ENCODE data around the gene FOXK2.

Gene FOXK2

GRCh38 chr17:82477934-82478333 lies 41.6 kb upstream of the FOXK2 start:
- TF ChIP-seq YY1 (IDR thresholded peaks at IDR 0.05; ENCODE audit: low read depth): no peak
- no peak for TF ChIP-seq TAF1 (IDR thresholded peaks at IDR 0.05; ENCODE audit: low read depth)
- no peak for TF ChIP-seq TCF12 (IDR thresholded peaks at IDR 0.05; ENCODE audit: low read depth)
- TF ChIP-seq, protein P1, sequence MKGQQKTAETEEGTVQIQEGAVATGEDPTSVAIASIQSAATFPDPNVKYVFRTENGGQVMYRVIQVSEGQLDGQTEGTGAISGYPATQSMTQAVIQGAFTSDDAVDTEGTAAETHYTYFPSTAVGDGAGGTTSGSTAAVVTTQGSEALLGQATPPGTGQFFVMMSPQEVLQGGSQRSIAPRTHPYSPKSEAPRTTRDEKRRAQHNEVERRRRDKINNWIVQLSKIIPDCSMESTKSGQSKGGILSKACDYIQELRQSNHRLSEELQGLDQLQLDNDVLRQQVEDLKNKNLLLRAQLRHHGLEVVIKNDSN (IDR thresholded peaks at IDR 0.05): no peak
- no peak for TF ChIP-seq ZBTB7A (IDR thresholded peaks at IDR 0.05; ENCODE audit: low read depth)
- TF ChIP-seq NFIC (IDR thresholded peaks at IDR 0.05): no peak
- TF ChIP-seq MAX (IDR thresholded peaks at IDR 0.05): no peak
- no peak for TF ChIP-seq TEAD4 (IDR thresholded peaks at IDR 0.05)
- no peak for TF ChIP-seq CEBPB (IDR thresholded peaks at IDR 0.05)
- no peak for TF ChIP-seq CREB1 (IDR thresholded peaks at IDR 0.05; ENCODE audit: low read depth)
- TF ChIP-seq EGR1 (IDR thresholded peaks at IDR 0.05): no peak
- TF ChIP-seq, protein P2, sequence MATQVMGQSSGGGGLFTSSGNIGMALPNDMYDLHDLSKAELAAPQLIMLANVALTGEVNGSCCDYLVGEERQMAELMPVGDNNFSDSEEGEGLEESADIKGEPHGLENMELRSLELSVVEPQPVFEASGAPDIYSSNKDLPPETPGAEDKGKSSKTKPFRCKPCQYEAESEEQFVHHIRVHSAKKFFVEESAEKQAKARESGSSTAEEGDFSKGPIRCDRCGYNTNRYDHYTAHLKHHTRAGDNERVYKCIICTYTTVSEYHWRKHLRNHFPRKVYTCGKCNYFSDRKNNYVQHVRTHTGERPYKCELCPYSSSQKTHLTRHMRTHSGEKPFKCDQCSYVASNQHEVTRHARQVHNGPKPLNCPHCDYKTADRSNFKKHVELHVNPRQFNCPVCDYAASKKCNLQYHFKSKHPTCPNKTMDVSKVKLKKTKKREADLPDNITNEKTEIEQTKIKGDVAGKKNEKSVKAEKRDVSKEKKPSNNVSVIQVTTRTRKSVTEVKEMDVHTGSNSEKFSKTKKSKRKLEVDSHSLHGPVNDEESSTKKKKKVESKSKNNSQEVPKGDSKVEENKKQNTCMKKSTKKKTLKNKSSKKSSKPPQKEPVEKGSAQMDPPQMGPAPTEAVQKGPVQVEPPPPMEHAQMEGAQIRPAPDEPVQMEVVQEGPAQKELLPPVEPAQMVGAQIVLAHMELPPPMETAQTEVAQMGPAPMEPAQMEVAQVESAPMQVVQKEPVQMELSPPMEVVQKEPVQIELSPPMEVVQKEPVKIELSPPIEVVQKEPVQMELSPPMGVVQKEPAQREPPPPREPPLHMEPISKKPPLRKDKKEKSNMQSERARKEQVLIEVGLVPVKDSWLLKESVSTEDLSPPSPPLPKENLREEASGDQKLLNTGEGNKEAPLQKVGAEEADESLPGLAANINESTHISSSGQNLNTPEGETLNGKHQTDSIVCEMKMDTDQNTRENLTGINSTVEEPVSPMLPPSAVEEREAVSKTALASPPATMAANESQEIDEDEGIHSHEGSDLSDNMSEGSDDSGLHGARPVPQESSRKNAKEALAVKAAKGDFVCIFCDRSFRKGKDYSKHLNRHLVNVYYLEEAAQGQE (IDR thresholded peaks at IDR 0.05; ENCODE audit: low read depth): no peak
- TF ChIP-seq RAD21 (IDR thresholded peaks at IDR 0.05; ENCODE audit: low read depth): no peak
- no peak for TF ChIP-seq EP300 (IDR thresholded peaks at IDR 0.05; ENCODE audit: borderline replicate concordance)
- TF ChIP-seq FOXM1 (IDR thresholded peaks at IDR 0.05; ENCODE audit: borderline replicate concordance, low read depth): no peak

- no peak for TF ChIP-seq CREB1 (IDR thresholded peaks at IDR 0.05; ENCODE audit: low read depth)
- no peak for TF ChIP-seq TCF12 (IDR thresholded peaks at IDR 0.05; ENCODE audit: low read depth)
- no peak for TF ChIP-seq RAD21 (IDR thresholded peaks at IDR 0.05; ENCODE audit: low read depth)
These were observed 39.9 kb upstream of the FOXK2 start for GRCh38 chr17:82479602-82480001.

DNA sequence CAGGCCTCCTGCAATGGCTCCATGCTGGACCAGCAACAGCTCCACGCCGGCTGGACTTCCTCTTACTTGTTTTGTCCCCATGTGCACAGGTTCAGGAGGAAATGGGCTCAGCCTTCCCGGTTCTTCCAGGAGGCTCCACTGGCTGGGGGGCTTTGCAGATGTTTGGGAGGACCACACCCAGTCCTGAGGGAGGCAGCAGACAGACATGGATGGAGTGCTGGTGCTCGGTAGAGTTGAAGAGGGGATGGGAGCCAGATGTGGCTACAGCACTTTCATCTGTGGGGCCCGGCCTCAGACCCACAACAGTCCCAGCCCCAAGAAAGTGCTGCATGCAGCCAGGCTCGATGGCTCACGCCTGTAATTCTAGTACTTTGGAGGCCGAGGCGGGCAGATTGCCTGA lies 39.2 kb upstream of the FOXK2 start:
- TF ChIP-seq FOXM1 (IDR thresholded peaks at IDR 0.05; ENCODE audit: borderline replicate concordance, low read depth) (no peak), CEBPB (IDR thresholded peaks at IDR 0.05) (no peak), MAX (IDR thresholded peaks at IDR 0.05) (no peak)

- TF ChIP-seq CEBPB (IDR thresholded peaks at IDR 0.05): no peak
- TF ChIP-seq TCF12 (IDR thresholded peaks at IDR 0.05; ENCODE audit: low read depth): no peak
- no peak for TF ChIP-seq FOXM1 (IDR thresholded peaks at IDR 0.05; ENCODE audit: borderline replicate concordance, low read depth)
- TF ChIP-seq, protein P2 (IDR thresholded peaks at IDR 0.05; ENCODE audit: low read depth): no peak
- TF ChIP-seq NFIC (IDR thresholded peaks at IDR 0.05): no peak
- TF ChIP-seq, protein P1 (IDR thresholded peaks at IDR 0.05): no peak
- no peak for TF ChIP-seq RAD21 (IDR thresholded peaks at IDR 0.05; ENCODE audit: low read depth)
- TF ChIP-seq TAF1 (IDR thresholded peaks at IDR 0.05; ENCODE audit: low read depth): no peak
- no peak for TF ChIP-seq EP300 (IDR thresholded peaks at IDR 0.05; ENCODE audit: borderline replicate concordance)
- no peak for TF ChIP-seq ZBTB7A (IDR thresholded peaks at IDR 0.05; ENCODE audit: low read depth)
- no peak for TF ChIP-seq TEAD4 (IDR thresholded peaks at IDR 0.05)
- no peak for TF ChIP-seq EGR1 (IDR thresholded peaks at IDR 0.05)
These were observed 36.3 kb upstream of the FOXK2 start for GRCh38 chr17:82483204-82483660.

GRCh38 chr17:82483836-82484235 lies 35.7 kb upstream of the FOXK2 start:
- TF ChIP-seq MAX (IDR thresholded peaks at IDR 0.05): no peak
- no peak for TF ChIP-seq EP300 (IDR thresholded peaks at IDR 0.05; ENCODE audit: borderline replicate concordance)
- no peak for TF ChIP-seq ZBTB7A (IDR thresholded peaks at IDR 0.05; ENCODE audit: low read depth)
- TF ChIP-seq TEAD4 (IDR thresholded peaks at IDR 0.05): no peak
- TF ChIP-seq FOXM1 (IDR thresholded peaks at IDR 0.05; ENCODE audit: borderline replicate concordance, low read depth): no peak
- TF ChIP-seq TCF12 (IDR thresholded peaks at IDR 0.05; ENCODE audit: low read depth): no peak
- TF ChIP-seq, protein P2 (IDR thresholded peaks at IDR 0.05; ENCODE audit: low read depth): no peak
- TF ChIP-seq RAD21 (IDR thresholded peaks at IDR 0.05; ENCODE audit: low read depth): no peak
- no peak for TF ChIP-seq CEBPB (IDR thresholded peaks at IDR 0.05)
- TF ChIP-seq CREB1 (IDR thresholded peaks at IDR 0.05; ENCODE audit: low read depth): no peak
- no peak for TF ChIP-seq TAF1 (IDR thresholded peaks at IDR 0.05; ENCODE audit: low read depth)
- TF ChIP-seq EGR1 (IDR thresholded peaks at IDR 0.05): no peak
